ENCODE measurements around the gene TSC22D4.
A peak's percentile ranks its signal among the peaks of the same experiment; 100 is the strongest.

The TSC22D4 gene

DNA sequence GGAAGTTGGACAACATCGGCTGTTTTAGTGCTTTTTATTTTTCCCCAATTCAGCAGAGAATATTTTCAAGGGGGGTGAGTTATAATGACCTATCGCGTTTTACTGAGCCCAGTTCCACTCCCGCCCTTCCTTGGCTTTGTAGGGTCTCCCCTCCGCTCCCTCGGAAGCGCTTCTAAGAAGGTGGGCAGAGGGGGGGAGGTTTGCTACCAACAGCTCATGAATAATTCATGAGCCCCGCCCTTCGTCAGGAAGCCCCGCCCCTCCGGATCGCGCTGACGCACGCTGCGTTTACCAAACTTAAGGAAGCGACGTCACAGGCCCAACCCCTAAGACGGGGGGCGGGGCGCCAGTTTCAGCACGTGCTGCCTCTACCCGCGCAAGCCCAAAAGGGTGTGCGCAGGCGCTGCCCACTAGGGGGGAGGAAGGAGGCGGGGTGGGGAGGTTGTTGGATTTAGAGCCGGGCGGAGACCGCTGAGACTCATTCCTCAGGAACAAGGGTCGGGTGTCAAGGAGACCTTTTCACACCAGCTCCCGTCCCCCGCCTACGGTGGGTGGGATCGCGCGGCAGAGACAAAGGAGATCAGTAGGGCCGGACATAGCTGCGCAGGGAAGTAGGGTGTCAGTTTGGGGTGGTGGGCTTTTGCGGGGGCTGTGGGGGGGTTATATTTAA lies 49.9 kb downstream of the TSC22D4 start (continued):
- TF ChIP-seq ZNF449 (tag by site-specific recombination; IDR thresholded peaks at IDR 0.05) (peak; percentile 58; the same call in 1 of the 2 replicates), ZNF776 (tag by site-specific recombination; IDR thresholded peaks at IDR 0.05; ENCODE audit: borderline replicate concordance) (no peak), OSR2 (tag by site-specific recombination; IDR thresholded peaks at IDR 0.05) (peak; percentile 57; the same call in 1 of the 2 replicates), ZSCAN30 (tag by site-specific recombination; IDR thresholded peaks at IDR 0.05) (peak; percentile 5), ZBTB44 (tag by site-specific recombination; IDR thresholded peaks at IDR 0.05) (0 out of 2 replicates have a peak, but pooled peaks have one; percentile 40), ZNF585B (tag by site-specific recombination; IDR thresholded peaks at IDR 0.05) (no peak), ZBTB1 (tag by site-specific recombination; IDR thresholded peaks at IDR 0.05) (peak; percentile 61; the same call in 1 of the 2 replicates), REPIN1 (tag by site-specific recombination; IDR thresholded peaks at IDR 0.05; ENCODE audit: low read depth) (0 out of 2 replicates have a peak, but pooled peaks have one; percentile 21), ZNF221 (tag by site-specific recombination; IDR thresholded peaks at IDR 0.05; ENCODE audit: borderline replicate concordance) (peak; percentile 90; the same call in 1 of the 2 replicates), GLI4 (tag by site-specific recombination; IDR thresholded peaks at IDR 0.05) (peak; percentile 84), KLF10 (tag by site-specific recombination; IDR thresholded peaks at IDR 0.05) (peak; percentile 99), ZBTB48 (tag by site-specific recombination; IDR thresholded peaks at IDR 0.05) (no peak; the same call in 1 of the 2 replicates), ZNF280D (tag by site-specific recombination; IDR thresholded peaks at IDR 0.05) (0 out of 2 replicates have a peak, but pooled peaks have one; percentile 36), KLF9 (tag by site-specific recombination; IDR thresholded peaks at IDR 0.05; ENCODE audit: low read depth) (peak; percentile 88), RBAK (tag by site-specific recombination; IDR thresholded peaks at IDR 0.05) (no peak), ZIC2 (tag by site-specific recombination; IDR thresholded peaks at IDR 0.05) (peak; percentile 40), YY1 (tag by site-specific recombination; IDR thresholded peaks at IDR 0.05) (no peak), ZNF10 (tag by site-specific recombination; IDR thresholded peaks at IDR 0.05) (no peak), ZNF184 (tag by site-specific recombination; IDR thresholded peaks at IDR 0.05) (peak; percentile 61), ZBTB17 (tag by site-specific recombination; IDR thresholded peaks at IDR 0.05) (peak; percentile 3; the same call in 1 of the 2 replicates), ZBTB10 (tag by site-specific recombination; IDR thresholded peaks at IDR 0.05) (peak; percentile 8), OVOL3 (tag by site-specific recombination; IDR thresholded peaks at IDR 0.05) (peak; percentile 81), MYNN (tag by site-specific recombination; IDR thresholded peaks at IDR 0.05; ENCODE audit: borderline replicate concordance) (no peak), ZNF501 (tag by site-specific recombination; IDR thresholded peaks at IDR 0.05) (peak; percentile 11; the same call in 1 of the 2 replicates), TRIM28 (IDR thresholded peaks at IDR 0.05; ENCODE audit: borderline replicate concordance, low read length) (no peak)
- TF ChIP-seq, protein P1, sequence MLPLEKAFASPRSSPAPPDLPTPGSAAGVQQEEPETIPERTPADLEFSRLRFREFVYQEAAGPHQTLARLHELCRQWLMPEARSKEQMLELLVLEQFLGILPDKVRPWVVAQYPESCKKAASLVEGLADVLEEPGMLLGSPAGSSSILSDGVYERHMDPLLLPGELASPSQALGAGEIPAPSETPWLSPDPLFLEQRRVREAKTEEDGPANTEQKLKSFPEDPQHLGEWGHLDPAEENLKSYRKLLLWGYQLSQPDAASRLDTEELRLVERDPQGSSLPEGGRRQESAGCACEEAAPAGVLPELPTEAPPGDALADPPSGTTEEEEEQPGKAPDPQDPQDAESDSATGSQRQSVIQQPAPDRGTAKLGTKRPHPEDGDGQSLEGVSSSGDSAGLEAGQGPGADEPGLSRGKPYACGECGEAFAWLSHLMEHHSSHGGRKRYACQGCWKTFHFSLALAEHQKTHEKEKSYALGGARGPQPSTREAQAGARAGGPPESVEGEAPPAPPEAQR (tag by site-specific recombination; IDR thresholded peaks at IDR 0.05) = 0 out of 2 replicates have a peak, but pooled peaks have one; percentile 56
- TF ChIP-seq, protein P2, sequence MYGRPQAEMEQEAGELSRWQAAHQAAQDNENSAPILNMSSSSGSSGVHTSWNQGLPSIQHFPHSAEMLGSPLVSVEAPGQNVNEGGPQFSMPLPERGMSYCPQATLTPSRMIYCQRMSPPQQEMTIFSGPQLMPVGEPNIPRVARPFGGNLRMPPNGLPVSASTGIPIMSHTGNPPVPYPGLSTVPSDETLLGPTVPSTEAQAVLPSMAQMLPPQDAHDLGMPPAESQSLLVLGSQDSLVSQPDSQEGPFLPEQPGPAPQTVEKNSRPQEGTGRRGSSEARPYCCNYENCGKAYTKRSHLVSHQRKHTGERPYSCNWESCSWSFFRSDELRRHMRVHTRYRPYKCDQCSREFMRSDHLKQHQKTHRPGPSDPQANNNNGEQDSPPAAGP (tag by site-specific recombination; IDR thresholded peaks at IDR 0.05) = peak; percentile 22
